GM13977 (cell line): ENCODE measurements around the gene RIPK1.
"Not testable (repeated sequence)": the region's sequence is repeated elsewhere in the genome, so short reads cannot be mapped to it uniquely, and the experiment has no call there.

ENCODE experiments used
- DNase-seq: peaks from one replicate; pipeline ENCODE4 v3.0.0; 2012; ENCODE audit warnings: low spot score
- in situ Hi-C: fragments of 300-500 bp; cut with MboI; formaldehyde crosslinking; loops from one replicate; pipeline ENCODE4 v1.12.0; 2022; ENCODE audit warnings: low sequenced_read_pairs, low pct_unique_long_range_greater_than_20kb, mixed read lengths, inconsistent platforms; ENCODE audit not compliant: unreplicated experiment
- TF ChIP-seq, protein P1 (sequence below): IDR thresholded peaks from 2 replicates; pipeline ENCODE4 v1.5.1; 2012; ENCODE audit warnings: mild to moderate bottlenecking, control low read depth; ENCODE audit not compliant: insufficient read depth; ENCODE audit errors: extremely low read depth, missing control alignments

The RIPK1 gene

GRCh38 chr6:3057063-3057770 lies 11.1 kb upstream of the RIPK1 start:
- in situ Hi-C loops = loop anchor here (10.0 kb wide), 1 partner anchor 282 kb away; no protein-coding TSS in a partner anchor
- DNase-seq = no peak
- TF ChIP-seq, protein P1, sequence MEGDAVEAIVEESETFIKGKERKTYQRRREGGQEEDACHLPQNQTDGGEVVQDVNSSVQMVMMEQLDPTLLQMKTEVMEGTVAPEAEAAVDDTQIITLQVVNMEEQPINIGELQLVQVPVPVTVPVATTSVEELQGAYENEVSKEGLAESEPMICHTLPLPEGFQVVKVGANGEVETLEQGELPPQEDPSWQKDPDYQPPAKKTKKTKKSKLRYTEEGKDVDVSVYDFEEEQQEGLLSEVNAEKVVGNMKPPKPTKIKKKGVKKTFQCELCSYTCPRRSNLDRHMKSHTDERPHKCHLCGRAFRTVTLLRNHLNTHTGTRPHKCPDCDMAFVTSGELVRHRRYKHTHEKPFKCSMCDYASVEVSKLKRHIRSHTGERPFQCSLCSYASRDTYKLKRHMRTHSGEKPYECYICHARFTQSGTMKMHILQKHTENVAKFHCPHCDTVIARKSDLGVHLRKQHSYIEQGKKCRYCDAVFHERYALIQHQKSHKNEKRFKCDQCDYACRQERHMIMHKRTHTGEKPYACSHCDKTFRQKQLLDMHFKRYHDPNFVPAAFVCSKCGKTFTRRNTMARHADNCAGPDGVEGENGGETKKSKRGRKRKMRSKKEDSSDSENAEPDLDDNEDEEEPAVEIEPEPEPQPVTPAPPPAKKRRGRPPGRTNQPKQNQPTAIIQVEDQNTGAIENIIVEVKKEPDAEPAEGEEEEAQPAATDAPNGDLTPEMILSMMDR = no peak

DNA sequence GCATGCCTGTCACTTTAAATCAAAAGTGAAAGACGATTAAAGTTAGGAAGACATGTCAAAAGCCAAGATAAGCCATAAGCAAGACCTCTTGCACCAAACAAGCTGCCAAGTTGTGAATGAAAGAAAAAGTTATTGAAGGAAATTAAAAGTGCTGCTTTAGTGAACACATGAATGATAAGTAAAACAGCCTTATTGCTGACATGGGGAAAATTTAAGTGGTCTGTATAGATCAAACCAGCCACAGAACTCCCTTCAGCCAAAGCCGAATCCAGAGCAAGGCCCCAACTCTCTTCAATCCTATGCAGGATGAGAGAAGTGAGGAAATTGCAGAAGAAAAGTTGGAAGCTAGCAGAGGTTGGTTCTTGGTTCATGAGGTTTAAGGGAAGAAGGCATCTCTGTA lies 9.3 kb upstream of the RIPK1 start:
- TF ChIP-seq, protein P1 = no peak
- DNase-seq = no peak
- in situ Hi-C loops = loop anchor here (10.0 kb wide), 1 partner anchor 284 kb away; no protein-coding TSS in a partner anchor

GRCh38 chr6:3060092-3060491 lies 8.2 kb upstream of the RIPK1 start:
- DNase-seq, in situ Hi-C loops: not testable (repeated sequence)

GRCh38 chr6:3061501-3061941 lies 6.8 kb upstream of the RIPK1 start:
- TF ChIP-seq, protein P1 = no peak
- no peak for DNase-seq
- in situ Hi-C loops = no loop called here

- DNase-seq, in situ Hi-C loops: not testable (repeated sequence)
These were observed 5.0 kb upstream of the RIPK1 start for GRCh38 chr6:3063340-3063732.

DNA sequence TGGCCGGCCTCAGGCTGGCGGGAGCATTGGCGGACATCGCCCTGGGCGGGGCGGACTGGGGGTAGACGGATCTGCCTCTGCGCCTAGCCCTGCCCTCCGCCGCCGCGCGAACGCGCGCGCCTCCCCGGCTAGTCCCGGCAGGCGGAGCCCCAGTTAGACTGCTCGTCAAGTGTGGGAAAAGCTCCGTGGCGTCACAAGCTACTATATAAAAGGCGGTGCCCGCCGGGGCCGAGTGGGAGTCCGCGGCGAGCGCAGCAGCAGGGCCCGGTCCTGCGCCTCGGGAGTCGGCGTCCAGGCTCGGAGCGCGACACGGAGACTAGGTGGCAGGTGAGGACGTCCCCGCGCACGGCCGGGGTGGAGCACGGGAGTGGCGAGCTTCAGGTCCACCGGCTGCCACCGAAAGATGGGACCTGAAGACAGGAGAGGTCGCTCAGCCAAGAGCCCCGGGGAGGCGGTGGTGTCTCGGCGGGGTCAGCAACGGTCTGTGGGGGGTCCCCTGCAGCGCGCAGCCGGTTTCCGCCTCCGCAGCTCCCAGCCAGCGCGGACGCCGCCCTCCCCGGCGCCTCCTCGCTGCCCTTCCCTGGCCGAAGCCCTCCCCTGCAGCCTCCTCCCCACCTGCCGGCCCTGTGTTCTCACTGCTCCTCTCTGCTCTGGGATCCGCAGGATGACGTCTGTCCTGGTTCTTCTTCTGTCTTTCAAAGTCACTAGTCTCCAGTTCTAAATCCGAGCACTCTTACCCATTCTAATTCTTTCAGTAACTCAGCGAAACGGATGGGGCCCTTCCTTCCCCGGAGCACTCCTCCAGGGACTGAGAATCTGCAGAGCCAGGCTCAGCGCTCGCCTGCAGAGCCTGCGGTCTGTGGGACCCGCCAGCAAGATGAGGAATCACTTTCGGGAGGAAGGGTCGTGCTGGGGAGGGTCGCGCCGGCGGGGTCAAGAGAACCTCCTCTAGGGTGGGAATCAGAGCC lies 4.3 kb upstream of the RIPK1 start:
- peak; percentile 91 for DNase-seq
- in situ Hi-C loops = no loop called here
- TF ChIP-seq, protein P1 = no peak

DNA sequence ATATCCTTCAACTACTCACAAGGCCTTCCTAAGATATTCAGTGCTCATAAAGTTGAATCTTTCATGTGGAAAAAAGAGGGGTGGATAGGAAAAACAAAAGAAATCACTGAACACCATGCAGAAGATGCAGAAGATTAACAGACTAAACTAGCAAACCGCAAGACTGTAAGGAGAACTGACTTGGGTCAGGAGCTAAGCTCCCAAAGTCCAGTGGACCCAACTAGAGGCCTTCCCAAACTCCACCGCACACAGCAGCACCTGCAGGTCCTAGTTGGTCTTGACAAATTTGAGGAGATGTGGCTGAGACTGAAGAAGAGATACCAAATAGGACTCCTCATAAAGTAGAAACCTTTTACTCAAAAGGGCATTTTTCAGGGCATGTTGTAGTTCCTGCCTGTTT lies 3.3 kb downstream of the RIPK1 start:
- in situ Hi-C loops = no loop called here
- TF ChIP-seq, protein P1 = no peak
- no peak for DNase-seq
